Measurements from ENCODE around the gene VPS4B.

- TF ChIP-seq EZH2 (IDR thresholded peaks at IDR 0.05; ENCODE audit: borderline replicate concordance, low read length) (no peak), CTCF (IDR thresholded peaks at IDR 0.05; ENCODE audit: low read length) (no peak)
Observed at GRCh38 chr18:63373161-63373560, 49.1 kb downstream of the VPS4B start.
